ENCODE measurements around the gene TMEM63B. TPM values are rescaled to one million over a fixed set of nuclear protein-coding genes. Genes with fewer than 3 reads are reported as not detected.

The TMEM63B gene
- total RNA-seq, 1 donor from 2014 or later: 51.2 TPM

DNA sequence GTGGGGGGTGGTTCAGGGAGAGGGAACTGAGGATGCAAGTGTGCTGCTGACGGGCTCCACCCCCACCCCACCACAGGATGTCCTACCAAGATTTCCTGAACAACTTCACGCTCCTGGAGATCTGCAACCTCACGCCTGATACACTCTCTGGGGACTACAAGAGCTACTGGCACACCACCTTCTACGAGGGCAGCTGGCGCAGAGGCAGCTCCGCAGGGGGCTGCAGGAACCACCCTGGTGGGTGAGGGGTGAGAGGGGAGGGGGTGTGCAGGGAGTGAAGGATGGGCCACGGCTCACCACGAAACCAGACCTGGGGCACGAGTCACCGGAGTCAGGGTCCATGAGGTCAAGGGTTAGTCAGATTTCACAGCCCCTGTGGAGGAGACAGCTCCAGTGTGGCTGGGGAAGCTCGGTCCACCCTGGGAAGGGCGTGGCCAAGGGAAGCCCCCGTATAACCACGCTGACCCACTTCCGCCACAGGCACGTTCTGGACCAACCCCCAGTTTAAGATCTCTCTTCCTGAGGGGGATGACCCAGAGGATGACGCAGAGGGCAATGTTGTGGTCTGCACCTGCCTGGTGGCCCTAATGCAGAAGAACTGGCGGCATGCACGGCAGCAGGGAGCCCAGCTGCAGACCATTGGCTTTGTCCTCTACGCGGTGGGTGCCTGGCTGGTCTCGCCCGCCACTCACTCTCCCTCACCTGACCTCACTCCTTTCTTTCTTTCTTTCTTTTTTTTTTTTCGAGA lies 49.6 kb downstream of the TMEM63B start:
- no peaks in the 10 kb centered on the region for H3K9me3 Mint-ChIP-seq
- H3K4me3 Mint-ChIP-seq: no peak overlapping the region
- TF ChIP-seq, protein P1, sequence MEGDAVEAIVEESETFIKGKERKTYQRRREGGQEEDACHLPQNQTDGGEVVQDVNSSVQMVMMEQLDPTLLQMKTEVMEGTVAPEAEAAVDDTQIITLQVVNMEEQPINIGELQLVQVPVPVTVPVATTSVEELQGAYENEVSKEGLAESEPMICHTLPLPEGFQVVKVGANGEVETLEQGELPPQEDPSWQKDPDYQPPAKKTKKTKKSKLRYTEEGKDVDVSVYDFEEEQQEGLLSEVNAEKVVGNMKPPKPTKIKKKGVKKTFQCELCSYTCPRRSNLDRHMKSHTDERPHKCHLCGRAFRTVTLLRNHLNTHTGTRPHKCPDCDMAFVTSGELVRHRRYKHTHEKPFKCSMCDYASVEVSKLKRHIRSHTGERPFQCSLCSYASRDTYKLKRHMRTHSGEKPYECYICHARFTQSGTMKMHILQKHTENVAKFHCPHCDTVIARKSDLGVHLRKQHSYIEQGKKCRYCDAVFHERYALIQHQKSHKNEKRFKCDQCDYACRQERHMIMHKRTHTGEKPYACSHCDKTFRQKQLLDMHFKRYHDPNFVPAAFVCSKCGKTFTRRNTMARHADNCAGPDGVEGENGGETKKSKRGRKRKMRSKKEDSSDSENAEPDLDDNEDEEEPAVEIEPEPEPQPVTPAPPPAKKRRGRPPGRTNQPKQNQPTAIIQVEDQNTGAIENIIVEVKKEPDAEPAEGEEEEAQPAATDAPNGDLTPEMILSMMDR (conservative IDR thresholded peaks at IDR 0.05): no peak
- no peaks in the 10 kb centered on the region for H3K27me3 Mint-ChIP-seq (ENCODE audit: low read depth)
- no peaks in the 10 kb centered on the region for H3K36me3 Mint-ChIP-seq (ENCODE audit: low read depth)
- H3K27ac Mint-ChIP-seq (ENCODE audit: unreplicated experiment): no peak overlapping the region
- no peak for DNase-seq (ENCODE audit: low read depth, low spot score)
- H3K4me1 Mint-ChIP-seq: peaks cover 12% of the 10 kb centered on the region

DNA sequence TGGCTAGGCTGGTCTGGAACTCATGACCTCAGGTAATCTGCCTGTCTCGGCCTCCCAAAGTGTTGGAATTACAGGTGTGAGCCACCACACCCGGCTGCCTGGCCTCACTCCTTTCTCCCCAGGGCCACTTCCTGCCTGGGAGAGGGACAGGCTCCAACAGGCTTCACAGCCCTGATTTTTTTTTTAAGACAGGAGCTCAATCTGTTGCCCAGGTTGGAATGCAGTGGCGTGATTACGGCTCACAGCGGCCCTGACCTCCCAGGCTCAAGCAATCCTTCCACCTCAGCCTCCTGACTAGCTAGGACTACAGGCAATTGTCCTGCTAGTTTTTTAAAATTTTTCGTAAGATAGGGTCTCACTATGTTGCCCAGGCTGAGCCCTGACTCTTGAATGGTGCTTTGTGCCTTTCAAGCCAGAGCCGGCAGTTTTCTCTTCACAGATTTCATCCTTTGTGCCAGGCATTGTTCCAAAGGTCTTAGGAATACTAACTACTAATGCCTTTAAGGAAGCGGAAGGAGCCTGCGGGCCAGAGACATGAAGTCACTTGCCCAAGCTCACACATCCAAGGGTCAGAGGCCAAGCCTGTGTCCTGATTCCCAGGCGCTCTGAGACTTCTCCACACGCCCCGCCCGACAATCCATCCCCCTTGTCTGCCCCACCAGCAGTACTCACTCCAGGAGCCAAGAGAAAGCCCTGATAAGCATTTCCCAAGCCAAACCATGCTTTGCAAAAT lies 50.5 kb downstream of the TMEM63B start:
- Mint-ChIP-seq H3K36me3 (ENCODE audit: low read depth) (no peaks in the 10 kb centered on the region), H3K27ac (ENCODE audit: unreplicated experiment) (peak overlapping the region; percentile 36), H3K4me1 (peaks cover 7% of the 10 kb centered on the region), H3K27me3 (ENCODE audit: low read depth) (no peaks in the 10 kb centered on the region), H3K4me3 (no peak overlapping the region), H3K9me3 (no peaks in the 10 kb centered on the region)
- TF ChIP-seq, protein P1 (conservative IDR thresholded peaks at IDR 0.05): no peak
- no peak for DNase-seq (ENCODE audit: low read depth, low spot score)

DNA sequence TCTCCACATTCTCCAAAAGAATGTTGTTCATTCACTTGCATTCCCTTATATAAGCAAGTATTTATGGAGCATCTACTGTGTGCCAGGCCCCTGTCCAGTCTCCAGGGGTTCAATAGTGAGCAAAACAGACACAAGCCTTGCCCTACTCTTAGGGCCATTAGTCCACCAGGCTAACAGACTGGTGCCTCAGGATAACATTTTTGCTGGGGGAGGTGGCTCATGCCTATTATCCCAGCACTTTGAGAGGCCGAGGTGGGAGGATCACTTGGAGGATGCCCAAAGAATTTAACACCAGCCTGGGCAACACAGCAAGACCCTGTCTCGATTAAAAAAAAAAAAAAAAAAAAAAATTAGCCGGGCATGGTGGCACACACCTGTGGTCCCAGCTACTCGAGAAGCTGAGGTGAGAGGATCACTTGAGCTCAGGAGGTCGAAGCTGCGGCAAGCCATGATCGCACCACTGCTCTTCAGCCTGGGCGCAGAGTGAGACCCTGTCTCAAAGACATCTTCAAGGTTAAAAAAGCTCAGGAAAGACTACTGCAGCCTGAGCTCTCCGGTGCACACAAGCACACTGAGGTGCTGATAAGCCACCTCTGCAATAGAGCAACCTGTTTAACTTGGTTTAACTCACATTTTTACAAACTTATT lies 51.2 kb downstream of the TMEM63B start:
- H3K27me3 Mint-ChIP-seq (ENCODE audit: low read depth): no peaks in the 10 kb centered on the region
- TF ChIP-seq, protein P1 (conservative IDR thresholded peaks at IDR 0.05): no peak
- no peaks in the 10 kb centered on the region for H3K36me3 Mint-ChIP-seq (ENCODE audit: low read depth)
- no peak for DNase-seq (ENCODE audit: low read depth, low spot score)
- H3K4me3 Mint-ChIP-seq: no peak overlapping the region
- H3K27ac Mint-ChIP-seq (ENCODE audit: unreplicated experiment): no peak overlapping the region
- peaks cover 6% of the 10 kb centered on the region for H3K4me1 Mint-ChIP-seq
- H3K9me3 Mint-ChIP-seq: no peaks in the 10 kb centered on the region

DNA sequence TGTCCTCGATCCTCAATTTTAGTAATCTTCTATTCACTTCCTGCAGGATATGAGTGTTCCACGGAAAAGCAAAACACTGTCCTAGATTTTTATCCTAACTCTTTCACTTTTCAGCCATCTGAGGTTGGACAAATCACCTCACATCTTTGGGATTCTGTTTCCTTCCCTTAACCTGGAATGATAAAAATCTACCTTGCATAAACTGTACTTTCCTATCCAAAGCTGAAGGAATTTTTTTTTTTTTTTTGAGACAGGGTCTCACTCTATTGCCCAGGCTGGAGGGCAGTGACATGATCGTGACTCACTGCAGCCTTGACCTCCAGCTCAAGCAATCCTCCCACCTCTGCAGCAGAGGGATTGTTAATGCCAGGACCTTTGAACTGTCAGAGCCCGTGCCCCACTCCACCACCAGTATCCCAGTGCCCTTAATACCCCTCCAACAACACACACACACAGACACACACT lies 51.8 kb downstream of the TMEM63B start:
- H3K36me3 Mint-ChIP-seq (ENCODE audit: low read depth): no peaks in the 10 kb centered on the region
- H3K9me3 Mint-ChIP-seq: no peaks in the 10 kb centered on the region
- H3K4me1 Mint-ChIP-seq: peaks cover 6% of the 10 kb centered on the region
- DNase-seq (ENCODE audit: low read depth, low spot score): no peak
- no peak overlapping the region for H3K27ac Mint-ChIP-seq (ENCODE audit: unreplicated experiment)
- H3K27me3 Mint-ChIP-seq (ENCODE audit: low read depth): no peaks in the 10 kb centered on the region
- H3K4me3 Mint-ChIP-seq: no peak overlapping the region
- TF ChIP-seq, protein P1 (conservative IDR thresholded peaks at IDR 0.05): no peak

- Mint-ChIP-seq H3K36me3 (ENCODE audit: low read depth) (no peaks in the 10 kb centered on the region), H3K9me3 (no peaks in the 10 kb centered on the region), H3K27me3 (ENCODE audit: low read depth) (no peaks in the 10 kb centered on the region), H3K27ac (ENCODE audit: unreplicated experiment) (no peak overlapping the region), H3K4me1 (peaks cover 6% of the 10 kb centered on the region), H3K4me3 (no peak overlapping the region)
- TF ChIP-seq, protein P1 (conservative IDR thresholded peaks at IDR 0.05): no peak
- DNase-seq (ENCODE audit: low read depth, low spot score): no peak
These were observed 52.3 kb downstream of the TMEM63B start for GRCh38 chr6:44179648-44180047.
